H9 (cell line): ENCODE results near the gene RABIF. TPM values are rescaled to one million over a fixed set of nuclear protein-coding genes. Genes with fewer than 3 reads are reported as not detected.

Experiments
- DNase-seq: peaks from one replicate; pipeline ENCODE4 v3.0.0-alpha.2; 2017
- H2AFZ ChIP-seq: one replicate; pipeline ENCODE4 v1.6.1; 2013; ENCODE audit warnings: mild to moderate bottlenecking, low read length, control low read depth, moderate library complexity
- H2AK5ac ChIP-seq: 2 replicates; pipeline ENCODE4 v1.6.1; 2013; ENCODE audit warnings: low read length, control low read depth, mixed read lengths; ENCODE audit not compliant: insufficient read length
- H2BK120ac ChIP-seq: one replicate; pipeline ENCODE4 v1.6.1; 2013; ENCODE audit warnings: low read depth, mild to moderate bottlenecking, low read length, control low read depth, inconsistent platforms; ENCODE audit not compliant: poor library complexity, severe bottlenecking
- H2BK12ac ChIP-seq: 2 replicates; pipeline ENCODE4 v1.6.1; 2013; ENCODE audit warnings: low read length, control low read depth, mixed read lengths, low read depth; ENCODE audit not compliant: insufficient read length
- H2BK15ac ChIP-seq: 2 replicates; pipeline ENCODE4 v1.6.1; 2013; ENCODE audit warnings: low read depth, low read length, control low read depth
- H2BK20ac ChIP-seq: one replicate; pipeline ENCODE4 v1.6.1; 2013; ENCODE audit warnings: low read depth, mild to moderate bottlenecking, low read length, control low read depth, inconsistent platforms; ENCODE audit not compliant: poor library complexity, severe bottlenecking
- H2BK5ac ChIP-seq: 2 replicates; pipeline ENCODE4 v1.6.1; 2013; ENCODE audit warnings: low read length, control low read depth, mixed read lengths; ENCODE audit not compliant: insufficient read length
- H3K14ac ChIP-seq: 2 replicates; pipeline ENCODE4 v1.6.1; 2013; ENCODE audit warnings: low read length, control low read depth; ENCODE audit not compliant: insufficient read depth
- H3K18ac ChIP-seq: 2 replicates; pipeline ENCODE4 v1.6.1; 2013; ENCODE audit warnings: low read depth, mild to moderate bottlenecking, mixed read lengths, low read length, control low read depth; ENCODE audit not compliant: insufficient read length
- H3K23ac ChIP-seq: 2 replicates; pipeline ENCODE4 v1.6.1; 2013; ENCODE audit warnings: low read length, control low read depth, mixed read lengths, low read depth; ENCODE audit not compliant: insufficient read length
- H3K23me2 ChIP-seq: 2 replicates; pipeline ENCODE4 v1.6.1; 2013; ENCODE audit warnings: low read depth, mild to moderate bottlenecking, mixed read lengths, low read length, control low read depth; ENCODE audit not compliant: insufficient read length, poor library complexity, severe bottlenecking
- H3K27ac ChIP-seq: 2 replicates; pipeline ENCODE4 v1.5.1; 2013; ENCODE audit warnings: low read length, control low read depth, mixed read lengths, low read depth; ENCODE audit not compliant: insufficient read length
- H3K27me3 ChIP-seq: 2 replicates; pipeline ENCODE4 v1.6.1; 2013; ENCODE audit warnings: low read length, control low read depth, inconsistent platforms; ENCODE audit not compliant: insufficient read depth
- H3K4ac ChIP-seq: 2 replicates; pipeline ENCODE4 v1.6.1; 2013; ENCODE audit warnings: low read depth, mild to moderate bottlenecking, control low read depth, inconsistent platforms, low read length, moderate library complexity
- H3K4me1 ChIP-seq: 2 replicates; pipeline ENCODE4 v1.6.1; 2013; ENCODE audit warnings: low read length, control low read depth, inconsistent platforms; ENCODE audit not compliant: insufficient read depth
- H3K4me2 ChIP-seq: 2 replicates; pipeline ENCODE4 v1.6.1; 2013; ENCODE audit warnings: low read length, control low read depth, mixed read lengths; ENCODE audit not compliant: insufficient read length, insufficient read depth
- H3K56ac ChIP-seq: 2 replicates; pipeline ENCODE4 v1.6.1; 2013; ENCODE audit warnings: low read depth, mild to moderate bottlenecking, mixed read lengths, low read length, control low read depth; ENCODE audit not compliant: insufficient read length
- H3K79me1 ChIP-seq: 2 replicates; pipeline ENCODE4 v1.6.1; 2013; ENCODE audit warnings: low read depth, mild to moderate bottlenecking, moderate library complexity, low read length, control low read depth, inconsistent platforms; ENCODE audit not compliant: insufficient read depth, poor library complexity, severe bottlenecking
- H3K79me2 ChIP-seq: 2 replicates; pipeline ENCODE4 v1.6.1; 2013; ENCODE audit warnings: low read length, control low read depth, inconsistent platforms; ENCODE audit not compliant: insufficient read depth
- H3K9ac ChIP-seq: 2 replicates; pipeline ENCODE4 v1.6.1; 2013; ENCODE audit warnings: low read length, control low read depth, mixed read lengths; ENCODE audit not compliant: insufficient read length; ENCODE audit errors: extremely low read depth
- H3K9me3 ChIP-seq: one replicate; pipeline ENCODE4 v1.6.1; 2013; ENCODE audit warnings: low read depth, low read length, inconsistent platforms; ENCODE audit not compliant: control insufficient read depth
- H3T11ph ChIP-seq: one replicate; pipeline ENCODE4 v1.6.1; 2013; ENCODE audit warnings: mild to moderate bottlenecking, low read length, control low read depth, inconsistent platforms
- H4K20me1 ChIP-seq: one replicate; pipeline ENCODE4 v1.6.1; 2013; ENCODE audit not compliant: control insufficient read depth, insufficient read length, insufficient read depth
- H4K5ac ChIP-seq: 2 replicates; pipeline ENCODE4 v1.6.1; 2013; ENCODE audit warnings: low read depth, mild to moderate bottlenecking, mixed read lengths, low read length, control low read depth; ENCODE audit not compliant: insufficient read length
- H4K8ac ChIP-seq: replicated peaks from 2 replicates; pipeline ENCODE4 v1.6.1; 2013; ENCODE audit warnings: low read length, control low read depth, mixed read lengths, low read depth; ENCODE audit not compliant: insufficient read length
- H4K91ac ChIP-seq: 2 replicates; pipeline ENCODE4 v1.6.1; 2013; ENCODE audit warnings: low read depth, mild to moderate bottlenecking, moderate library complexity, mixed read lengths, low read length, control low read depth; ENCODE audit not compliant: insufficient read length
- H3K27ac Mint-ChIP-seq, 3 experiments: 2 replicates in 2 of 3; 3 replicates in 1 of 3; pipeline ENCODE4 v1.8.0; 2020 to 2021; ENCODE audit warnings: mixed read lengths in 3 of 3, mild to moderate bottlenecking in 1 of 3, moderate library complexity in 1 of 3
- H3K27me3 Mint-ChIP-seq: 2 replicates; pipeline ENCODE4 v1.8.0; 2021; ENCODE audit warnings: low read depth, mild to moderate bottlenecking, moderate library complexity, mixed read lengths
- H3K36me3 Mint-ChIP-seq, 3 experiments: 2 replicates in 2 of 3; 3 replicates in 1 of 3; pipeline ENCODE4 v1.8.0; 2020 to 2021; ENCODE audit warnings: low read depth in 3 of 3, mixed read lengths in 3 of 3; ENCODE audit not compliant: insufficient read depth in 1 of 3
- H3K4me1 Mint-ChIP-seq, 2 experiments: 2 replicates each; pipeline ENCODE4 v1.8.0; 2020; ENCODE audit warnings: mixed read lengths in 2 of 2
- H3K4me3 Mint-ChIP-seq, 2 experiments: 2 replicates in 1 of 2; 3 replicates in 1 of 2; pipeline ENCODE4 v1.8.0; 2020 to 2021; ENCODE audit warnings: mild to moderate bottlenecking in 2 of 2, mixed read lengths in 2 of 2, moderate library complexity in 1 of 2
- H3K9me3 Mint-ChIP-seq, 2 experiments: 2 replicates in 1 of 2; 3 replicates in 1 of 2; pipeline ENCODE4 v1.8.0; 2020; ENCODE audit warnings: mild to moderate bottlenecking in 2 of 2, mixed read lengths in 2 of 2, moderate library complexity in 1 of 2
- WGBS: extraction: QIAGEN DNeasy Blood & Tissue Kit; methylation state at CpG from one replicate; pipeline ENCODE4 v1.1.7; 2013; ENCODE audit warnings: missing lambda C conversion rate, low lambda C conversion rate, mixed read lengths; ENCODE audit not compliant: insufficient read length; ENCODE audit errors: extremely low coverage; 5-methylcytosine and 5-hydroxymethylcytosine counted together
- total RNA-seq: library from RNA; stranded (reverse); gene quantifications from 2 replicates; pipeline ENCODE4 v1.2.1, GENCODE V29; 2021
- TF ChIP-seq, protein P1 (sequence below): fragments of 200-600 bp; sonication (generic); conservative IDR thresholded peaks from 3 replicates; pipeline ENCODE4 v1.8.0; 2021; ENCODE audit warnings: antibody characterized with exemption, mild to moderate bottlenecking

Gene RABIF
- total RNA-seq, 1 experiment from 2014 or later = 8.3 TPM

DNA sequence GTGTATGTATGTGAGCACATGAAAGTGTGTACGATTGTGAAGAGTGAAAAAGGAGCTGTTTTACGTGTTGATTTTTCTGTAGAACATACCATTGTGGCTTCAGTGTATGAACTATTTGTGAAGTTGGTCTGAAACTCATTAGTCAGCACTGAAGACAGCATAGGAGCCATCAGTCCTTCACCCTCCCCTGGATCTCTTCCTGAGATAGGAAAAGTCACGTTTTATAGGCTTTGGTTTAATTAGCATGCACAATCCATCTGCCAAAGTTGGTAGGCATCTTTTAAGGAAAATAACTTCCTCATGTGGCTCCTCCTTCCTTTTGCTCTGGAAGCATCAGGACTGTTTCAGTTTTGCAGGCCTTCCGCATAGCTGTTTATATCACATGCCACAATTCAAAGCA, 1.4 kb upstream of the RABIF start:
- Histone ChIP-seq H4K8ac (no peak overlapping the region), H3K14ac (no peak overlapping the region), H3K18ac (no peak overlapping the region), H4K91ac (no peak overlapping the region), H4K5ac (no peak overlapping the region), H3K4ac (no peak overlapping the region), H3K56ac (no peak overlapping the region), H2BK20ac (no peak overlapping the region), H2BK15ac (no peak overlapping the region), H3T11ph (no peak overlapping the region), H3K4me1 (no peaks in the 10 kb centered on the region; the same call in 1 of the 2 replicates), H2BK120ac (no peak overlapping the region), H4K20me1 (no peaks in the 10 kb centered on the region), H3K79me2 (no peaks in the 10 kb centered on the region), H2AK5ac (no peak overlapping the region), H3K27ac (no peak overlapping the region), H3K9ac (no peak overlapping the region), H2BK5ac (no peak overlapping the region), H3K4me2 (no peak overlapping the region), H3K23ac (no peak overlapping the region), H3K23me2 (no peaks in the 10 kb centered on the region), H3K79me1 (no peaks in the 10 kb centered on the region), H3K27me3 (no peaks in the 10 kb centered on the region), H3K9me3 (no peaks in the 10 kb centered on the region), H2BK12ac (no peak overlapping the region), H2AFZ (no peak overlapping the region)
- WGBS = 100% methylated on average over 2 of the region's 4 CpGs
- peaks cover 8 to 35% (median 31%) of the 10 kb centered on the region in 3 experiments; a peak in 5 of 7 replicates for H3K36me3 Mint-ChIP-seq
- TF ChIP-seq, protein P1, sequence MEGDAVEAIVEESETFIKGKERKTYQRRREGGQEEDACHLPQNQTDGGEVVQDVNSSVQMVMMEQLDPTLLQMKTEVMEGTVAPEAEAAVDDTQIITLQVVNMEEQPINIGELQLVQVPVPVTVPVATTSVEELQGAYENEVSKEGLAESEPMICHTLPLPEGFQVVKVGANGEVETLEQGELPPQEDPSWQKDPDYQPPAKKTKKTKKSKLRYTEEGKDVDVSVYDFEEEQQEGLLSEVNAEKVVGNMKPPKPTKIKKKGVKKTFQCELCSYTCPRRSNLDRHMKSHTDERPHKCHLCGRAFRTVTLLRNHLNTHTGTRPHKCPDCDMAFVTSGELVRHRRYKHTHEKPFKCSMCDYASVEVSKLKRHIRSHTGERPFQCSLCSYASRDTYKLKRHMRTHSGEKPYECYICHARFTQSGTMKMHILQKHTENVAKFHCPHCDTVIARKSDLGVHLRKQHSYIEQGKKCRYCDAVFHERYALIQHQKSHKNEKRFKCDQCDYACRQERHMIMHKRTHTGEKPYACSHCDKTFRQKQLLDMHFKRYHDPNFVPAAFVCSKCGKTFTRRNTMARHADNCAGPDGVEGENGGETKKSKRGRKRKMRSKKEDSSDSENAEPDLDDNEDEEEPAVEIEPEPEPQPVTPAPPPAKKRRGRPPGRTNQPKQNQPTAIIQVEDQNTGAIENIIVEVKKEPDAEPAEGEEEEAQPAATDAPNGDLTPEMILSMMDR = no peak
- no peaks in the 10 kb centered on the region for H3K9me3 Mint-ChIP-seq
- H3K27me3 Mint-ChIP-seq = no peaks in the 10 kb centered on the region
- DNase-seq = no peak
- no peak overlapping the region for H3K4me3 Mint-ChIP-seq
- H3K4me1 Mint-ChIP-seq = peaks cover 17 to 20% of the 10 kb centered on the region in 2 experiments
- no peak overlapping the region for H3K27ac Mint-ChIP-seq
